Aorta (tissue), 5 donors: ENCODE data around the gene GRM4. TPM values are rescaled to one million over a fixed set of nuclear protein-coding genes. Genes with fewer than 3 reads are reported as not detected.

Experiments
- ATAC-seq: fragments of 200-7000 bp; cut with Tn5 transposase; one replicate; pipeline ENCODE4 v1.9.1; 2022; ENCODE audit warnings: moderate library complexity; ENCODE audit not compliant: low FRiP score
- DNase-seq, 2 donors: peaks; one replicate each; pipeline ENCODE4 v3.0.0-alpha.2; 2020
- H3K27ac ChIP-seq, 2 donors: one replicate each; pipeline ENCODE4 v1.5.1; 2013; ENCODE audit warnings: low read length in 2 of 2, mild to moderate bottlenecking in 2 of 2, moderate library complexity in 2 of 2, control low read depth in 1 of 2, inconsistent platforms in 1 of 2, low read depth in 1 of 2
- H3K27me3 ChIP-seq, 2 donors: one replicate each; pipeline ENCODE4 v1.6.1; 2013; ENCODE audit warnings: control low read depth in 1 of 2, low read length in 1 of 2, mild to moderate bottlenecking in 1 of 2, moderate library complexity in 1 of 2; ENCODE audit not compliant: insufficient read depth in 2 of 2, control insufficient read depth in 1 of 2
- H3K36me3 ChIP-seq, 2 donors: one replicate each; pipeline ENCODE4 v1.6.1; 2013; ENCODE audit warnings: control low read depth in 1 of 2, low read length in 1 of 2, mild to moderate bottlenecking in 1 of 2; ENCODE audit not compliant: insufficient read depth in 2 of 2, control insufficient read depth in 1 of 2
- H3K4me1 ChIP-seq, 2 donors: one replicate each; pipeline ENCODE4 v1.6.1; 2013; ENCODE audit warnings: low read length in 2 of 2, control low read depth in 1 of 2, mild to moderate bottlenecking in 1 of 2, moderate library complexity in 1 of 2; ENCODE audit not compliant: insufficient read depth in 2 of 2, control insufficient read depth in 1 of 2
- H3K4me3 ChIP-seq, 2 donors: one replicate each; pipeline ENCODE4 v1.5.1; 2013; ENCODE audit warnings: low read length in 2 of 2, control low read depth in 1 of 2, mild to moderate bottlenecking in 1 of 2
- H3K9me3 ChIP-seq: one replicate; pipeline ENCODE4 v1.6.1; 2013; ENCODE audit warnings: mild to moderate bottlenecking, low read length; ENCODE audit not compliant: control insufficient read depth
- WGBS, 2 donors: extraction: QIAGEN DNeasy Blood & Tissue Kit; methylation state at CpG; one replicate each; pipeline ENCODE4 v1.1.7; 2013; 5-methylcytosine and 5-hydroxymethylcytosine counted together
- intact Hi-C, 2 donors: fragments of 100-400 bp; cut with DNase I; formaldehyde crosslinking; loops; one replicate each; pipeline versions ENCODE4 v1.14.2 to v1.15.0; 2022
- polyA plus RNA-seq, 2 donors: library from polyadenylated mRNA; stranded (reverse); fragments of 200-250 nt; gene quantifications; one replicate each; pipeline ENCODE4 v1.2.3, GENCODE V29; 2013
- total RNA-seq, 2 donors: library from RNA; stranded (reverse); fragmentation: NEBNext Ultra II Directional; extraction: Animal tissue kit (Norgen Biotek cat#: 25700); gene quantifications; one replicate each; pipeline ENCODE4 v1.2.1, GENCODE V29; 2021
- donor health status: healthy with polysubstance abuse.
- donor health status: Bipolar disorder and iron deficiency.
- donor health status: DM: no; HTN: no; CAD: no.
- donor health status: DM: no; HTN: no; CAD: no.
- donor health status: DM: yes; HTN: yes; CAD: no.

The GRM4 gene
- total and polyA plus RNA-seq, 4 donors: not detected

DNA sequence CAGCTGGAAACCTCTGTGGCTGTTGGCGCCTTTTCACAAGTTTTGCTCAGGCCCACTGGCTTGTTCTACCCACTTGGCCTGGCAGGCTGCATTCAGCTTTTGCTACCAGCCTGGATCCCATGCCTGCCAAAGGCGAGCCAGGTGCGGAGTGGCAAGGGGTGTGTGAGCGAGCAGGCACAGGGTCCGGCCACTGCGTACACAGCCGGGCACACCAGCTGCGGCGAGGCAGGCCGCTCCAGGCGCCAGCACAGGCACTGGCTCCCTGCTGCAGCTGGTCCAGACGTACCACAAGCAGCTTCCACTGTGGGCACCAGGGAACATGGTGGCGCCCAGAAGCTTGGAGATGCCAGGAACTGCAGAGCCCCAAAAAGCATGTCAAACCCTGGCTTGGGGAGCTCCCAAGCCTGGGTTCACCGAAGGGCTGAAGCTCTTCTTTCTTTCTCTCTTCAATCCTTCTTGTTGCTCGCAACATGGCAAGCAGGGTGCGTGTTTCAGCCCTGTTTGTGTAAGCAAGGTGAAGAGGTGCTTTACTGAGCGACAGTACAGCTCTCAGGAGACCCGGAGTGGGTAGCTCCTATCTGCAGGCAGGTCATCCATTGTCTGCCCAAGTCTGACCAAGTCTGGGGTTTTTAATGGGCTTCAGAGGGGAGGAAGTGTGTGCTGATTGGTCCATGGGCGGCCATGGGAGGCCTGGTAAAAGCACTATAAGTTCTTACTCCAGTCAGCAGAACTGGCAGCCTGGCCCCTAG, 32.6 kb upstream of the GRM4 start:
- H3K9me3 ChIP-seq: no peaks in the 10 kb centered on the region
- no peak overlapping the region for H3K4me3 ChIP-seq
- intact Hi-C loops: no loop called here
- DNase-seq (peak in 1 of 2 donors; percentile 70), ATAC-seq (no peak)
- H3K27me3 ChIP-seq: no peaks in the 10 kb centered on the region
- no peaks in the 10 kb centered on the region for H3K4me1 ChIP-seq
- WGBS, 2 donors: 93 to 95% methylated on average over 19 of the region's 19 CpGs
- H3K27ac ChIP-seq: no peak overlapping the region
- H3K36me3 ChIP-seq: no peaks in the 10 kb centered on the region

- Histone ChIP-seq H3K27ac (no peak overlapping the region), H3K4me3 (no peak overlapping the region), H3K4me1 (no peaks in the 10 kb centered on the region), H3K36me3 (no peaks in the 10 kb centered on the region), H3K27me3 (no peaks in the 10 kb centered on the region), H3K9me3 (no peaks in the 10 kb centered on the region)
- DNase-seq: peak in 1 of 2 donors; percentile 49
- ATAC-seq: no peak
- intact Hi-C loops: no loop called here
- 85 to 90% methylated on average over 5 of the region's 5 CpGs for WGBS, 2 donors
These were observed 31.3 kb upstream of the GRM4 start for GRCh38 chr6:34177181-34177591.

GRCh38 chr6:34176261-34177031, 30.6 kb upstream of the GRM4 start:
- Histone ChIP-seq H3K27me3 (no peaks in the 10 kb centered on the region), H3K27ac (no peak overlapping the region), H3K9me3 (no peaks in the 10 kb centered on the region), H3K36me3 (no peaks in the 10 kb centered on the region), H3K4me1 (no peaks in the 10 kb centered on the region), H3K4me3 (no peak overlapping the region)
- intact Hi-C loops: no loop called here
- 76 to 82% methylated on average over 9 of the region's 9 CpGs for WGBS, 2 donors
- peak in 1 of 2 donors; percentile 60 for DNase-seq
- no peak for ATAC-seq

DNA sequence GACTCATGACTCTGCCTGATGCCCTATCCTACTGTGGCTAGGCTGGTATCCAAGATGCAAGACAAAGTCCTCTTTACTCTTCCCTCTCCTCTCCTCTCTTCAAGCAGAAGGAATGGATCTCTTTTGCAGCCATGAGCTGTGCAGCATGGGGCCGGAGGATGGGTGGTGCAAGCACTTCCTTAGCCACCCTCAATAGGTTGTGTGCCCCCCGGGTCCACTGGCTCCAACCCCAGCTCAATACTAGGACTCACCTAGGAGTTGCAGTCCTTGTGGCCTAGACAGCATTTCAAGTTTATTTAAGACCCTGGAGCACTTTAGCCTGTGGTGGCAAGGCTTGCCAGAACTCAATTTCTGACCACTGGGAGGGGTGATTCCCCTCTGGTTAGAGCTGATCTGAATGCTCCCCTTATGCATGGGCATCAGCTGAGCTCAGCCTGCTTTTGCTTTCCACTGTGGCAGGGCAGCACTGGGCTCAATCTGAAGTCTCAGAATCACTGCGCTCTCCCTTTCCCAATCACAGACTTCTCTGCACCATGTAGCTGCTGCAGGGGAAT, 29.0 kb upstream of the GRM4 start:
- H3K4me3 ChIP-seq: no peak overlapping the region
- H3K36me3 ChIP-seq: no peaks in the 10 kb centered on the region
- no peaks in the 10 kb centered on the region for H3K4me1 ChIP-seq
- DNase-seq (peak in 1 of 2 donors; percentile 57), ATAC-seq (no peak)
- H3K27me3 ChIP-seq: no peaks in the 10 kb centered on the region
- WGBS, 2 donors: 94 to 95% methylated on average over 3 of the region's 3 CpGs
- no peaks in the 10 kb centered on the region for H3K9me3 ChIP-seq
- intact Hi-C loops: no loop called here
- H3K27ac ChIP-seq: no peak overlapping the region

DNA sequence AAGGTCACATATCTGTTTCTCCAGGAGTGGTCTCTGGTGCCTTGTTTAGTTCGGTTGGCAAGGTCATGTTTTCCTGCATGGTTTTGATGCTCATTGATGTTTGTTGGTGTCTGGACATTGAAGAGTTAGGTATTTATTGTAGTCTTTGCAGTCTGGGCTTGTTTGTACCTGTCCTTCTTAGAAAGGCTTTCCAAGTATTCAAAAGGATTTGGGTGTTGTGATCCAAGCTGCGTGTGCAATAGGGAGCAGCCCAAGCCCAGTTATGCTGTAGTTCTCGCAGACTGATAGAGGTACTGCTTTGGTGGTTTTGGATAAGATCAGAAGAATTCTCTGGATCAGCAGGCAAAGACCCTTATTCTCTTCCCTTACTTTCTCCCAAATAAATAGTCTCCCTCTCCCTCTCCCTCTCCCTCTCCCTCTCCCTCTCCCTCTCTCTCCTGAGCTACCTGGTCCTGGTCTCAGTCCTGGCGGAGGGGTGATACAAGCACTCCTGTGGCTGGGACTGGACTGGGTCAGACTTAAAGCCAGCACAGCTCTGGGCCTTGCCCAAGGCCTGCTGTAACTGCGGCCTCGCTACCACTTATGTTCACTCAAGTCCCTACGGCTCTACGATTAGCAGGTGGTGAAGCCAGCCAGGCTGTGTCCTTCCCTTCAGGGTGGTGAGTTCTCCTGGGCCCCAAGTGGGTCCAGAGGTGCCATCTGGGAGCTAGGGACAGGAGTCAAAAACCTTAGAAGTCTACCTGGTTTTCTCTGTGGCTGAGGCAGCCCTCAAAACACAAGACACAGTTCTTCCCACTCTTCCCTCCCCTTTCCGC, 27.3 kb upstream of the GRM4 start:
- intact Hi-C loops: no loop called here
- H3K4me1 ChIP-seq: no peaks in the 10 kb centered on the region
- DNase-seq (peak in 1 of 2 donors; percentile 39), ATAC-seq (no peak)
- H3K9me3 ChIP-seq: no peaks in the 10 kb centered on the region
- no peaks in the 10 kb centered on the region for H3K27me3 ChIP-seq
- H3K4me3 ChIP-seq: no peak overlapping the region
- no peak overlapping the region for H3K27ac ChIP-seq
- 69 to 82% methylated on average over 8 to 9 of the region's 9 CpGs for WGBS, 2 donors
- H3K36me3 ChIP-seq: no peaks in the 10 kb centered on the region

DNA sequence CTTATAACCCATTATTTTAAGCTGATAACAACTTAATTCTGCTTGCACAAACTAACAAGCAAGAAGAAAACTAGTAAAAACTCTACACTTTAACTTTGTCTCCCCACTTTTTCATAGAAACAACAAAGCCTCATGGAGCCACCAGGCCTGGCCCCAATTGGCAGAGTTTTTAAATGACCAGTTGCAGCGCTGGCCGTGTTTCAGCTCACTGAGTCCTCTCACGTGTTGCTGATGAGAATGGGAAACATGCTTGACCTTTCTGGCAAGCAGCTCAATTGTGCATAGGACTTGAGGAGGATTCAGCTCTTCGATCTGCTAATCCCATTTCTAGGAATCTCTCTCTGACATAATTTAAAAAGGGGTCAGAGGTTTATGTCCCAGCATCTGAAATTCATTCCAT, 24.5 kb upstream of the GRM4 start:
- intact Hi-C loops: no loop called here

DNA sequence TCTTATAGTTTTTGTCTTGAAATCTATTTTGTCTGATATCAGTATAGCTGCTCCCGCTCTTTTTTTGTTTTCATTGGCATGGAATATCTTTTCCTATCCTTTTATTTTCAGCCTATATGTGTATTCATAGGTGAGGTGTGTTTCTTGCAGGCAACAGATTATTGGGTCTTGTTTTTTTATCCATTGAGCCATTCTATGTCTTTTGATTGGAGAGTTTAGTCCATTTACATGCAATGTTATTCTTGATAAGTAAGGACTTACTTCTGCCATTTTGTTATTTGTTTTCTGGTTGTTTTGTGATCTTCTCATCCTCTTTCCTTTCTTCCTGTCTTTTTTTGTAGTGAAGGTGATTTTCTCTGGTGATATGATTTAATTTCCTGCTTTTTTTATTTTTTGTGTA, 24.0 kb upstream of the GRM4 start:
- DNase-seq: no peak
- Histone ChIP-seq H3K27ac (no peak overlapping the region), H3K27me3 (no peaks in the 10 kb centered on the region), H3K4me3 (no peak overlapping the region), H3K4me1 (no peaks in the 10 kb centered on the region), H3K36me3 (no peaks in the 10 kb centered on the region), H3K9me3 (no peaks in the 10 kb centered on the region)
- no peak for ATAC-seq
- 56 to 87% methylated on average over 1 of the region's 1 CpG for WGBS, 2 donors
- intact Hi-C loops: loop anchor here (10.0 kb wide), 1 partner anchor 435 kb away; no protein-coding TSS in a partner anchor

More for the DNA sequence above, 24.5 kb upstream of the GRM4 start:
- Histone ChIP-seq H3K4me1 (no peaks in the 10 kb centered on the region), H3K27ac (no peak overlapping the region), H3K27me3 (no peaks in the 10 kb centered on the region), H3K36me3 (no peaks in the 10 kb centered on the region), H3K9me3 (no peaks in the 10 kb centered on the region), H3K4me3 (no peak overlapping the region)
- WGBS, 2 donors: 67 to 76% methylated on average over 4 of the region's 4 CpGs
- no peak for ATAC-seq
- peak in 1 of 2 donors; percentile 33 for DNase-seq

DNA sequence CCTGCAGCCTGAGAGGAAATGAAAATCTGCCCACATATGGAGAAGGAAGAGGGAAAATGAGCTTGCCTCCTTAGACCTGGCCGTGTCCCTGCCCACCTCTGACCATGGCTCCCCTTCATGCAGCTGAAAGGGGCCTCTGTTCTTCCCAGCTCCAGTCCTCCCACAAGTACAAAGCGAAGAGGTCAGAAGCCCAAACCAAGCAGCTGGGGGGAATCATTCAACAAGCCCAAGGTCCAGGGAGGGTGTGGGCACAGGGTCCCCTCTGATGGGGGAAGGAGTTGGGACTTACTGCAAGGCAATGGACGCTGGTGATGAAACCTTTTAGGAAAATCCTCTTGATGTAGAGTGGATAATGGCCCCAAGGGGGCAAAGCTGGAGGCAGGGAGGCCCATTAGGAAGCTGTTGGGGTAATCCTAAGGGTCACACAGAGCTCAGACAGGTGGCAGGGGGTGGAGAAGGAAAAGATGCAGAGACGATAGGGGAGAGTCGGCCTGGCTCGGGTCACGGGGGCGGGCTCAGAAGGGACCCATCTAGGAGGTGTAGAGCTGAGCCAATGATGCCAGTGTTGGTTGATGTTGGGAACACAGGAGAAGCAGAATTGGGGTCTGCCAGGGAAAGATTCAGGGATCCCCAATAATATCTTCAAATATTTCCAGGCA, 16.1 kb upstream of the GRM4 start:
- peak in 1 of 2 donors; percentile 57 for DNase-seq
- Histone ChIP-seq H3K36me3 (no peaks in the 10 kb centered on the region), H3K27me3 (no peaks in the 10 kb centered on the region), H3K4me3 (no peak overlapping the region), H3K27ac (no peak overlapping the region), H3K9me3 (peaks cover 4% of the 10 kb centered on the region), H3K4me1 (no peaks in the 10 kb centered on the region)
- intact Hi-C loops: loop anchor here (10.0 kb wide), 1 partner anchor 443 kb away; no protein-coding TSS in a partner anchor
- ATAC-seq: peak; percentile 38
- 76 to 79% methylated on average over 8 of the region's 8 CpGs for WGBS, 2 donors
